HG03064 (cell line): ENCODE results near the gene NGEF.
"Not testable (repeated sequence)": the region's sequence is repeated elsewhere in the genome, so short reads cannot be mapped to it uniquely, and the experiment has no call there.

Experiments used
- ATAC-seq: cut with Tn5 transposase; IDR thresholded peaks from one replicate; pipeline ENCODE4 v1.9.1; 2021; ENCODE audit warnings: low read depth; ENCODE audit not compliant: unreplicated experiment

NGEF gene, protein sequence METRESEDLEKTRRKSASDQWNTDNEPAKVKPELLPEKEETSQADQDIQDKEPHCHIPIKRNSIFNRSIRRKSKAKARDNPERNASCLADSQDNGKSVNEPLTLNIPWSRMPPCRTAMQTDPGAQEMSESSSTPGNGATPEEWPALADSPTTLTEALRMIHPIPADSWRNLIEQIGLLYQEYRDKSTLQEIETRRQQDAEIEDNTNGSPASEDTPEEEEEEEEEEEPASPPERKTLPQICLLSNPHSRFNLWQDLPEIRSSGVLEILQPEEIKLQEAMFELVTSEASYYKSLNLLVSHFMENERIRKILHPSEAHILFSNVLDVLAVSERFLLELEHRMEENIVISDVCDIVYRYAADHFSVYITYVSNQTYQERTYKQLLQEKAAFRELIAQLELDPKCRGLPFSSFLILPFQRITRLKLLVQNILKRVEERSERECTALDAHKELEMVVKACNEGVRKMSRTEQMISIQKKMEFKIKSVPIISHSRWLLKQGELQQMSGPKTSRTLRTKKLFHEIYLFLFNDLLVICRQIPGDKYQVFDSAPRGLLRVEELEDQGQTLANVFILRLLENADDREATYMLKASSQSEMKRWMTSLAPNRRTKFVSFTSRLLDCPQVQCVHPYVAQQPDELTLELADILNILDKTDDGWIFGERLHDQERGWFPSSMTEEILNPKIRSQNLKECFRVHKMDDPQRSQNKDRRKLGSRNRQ

GRCh38 chr2:233013027-233013461 is at the start of gene NGEF:
Gene NGEF, minus strand, starts transcription at chr2:233013256. Its CDS starts 38,366 bp downstream, at chr2:232974890.
- no peak for ATAC-seq

DNA sequence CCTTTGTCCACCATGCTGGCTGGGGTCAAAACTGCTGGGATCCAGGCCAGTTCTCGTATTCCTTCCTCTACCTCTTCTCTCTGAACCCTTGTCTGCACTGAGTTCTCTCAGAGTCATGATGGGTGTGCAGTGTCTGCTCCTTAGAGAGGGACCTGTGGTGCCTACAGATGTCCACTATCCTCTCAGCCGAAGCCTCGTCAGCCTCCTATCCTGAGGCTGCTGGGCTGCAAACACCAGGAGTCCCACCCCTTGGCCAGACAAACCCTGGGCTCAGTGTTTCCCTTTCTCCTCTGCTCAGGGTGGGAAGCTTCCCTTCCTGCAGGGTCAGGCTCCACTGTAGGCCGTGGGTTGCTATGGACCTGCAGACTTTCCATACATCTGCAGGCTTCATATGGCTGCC is 49.4 kb upstream of the NGEF start:
- ATAC-seq = no peak

DNA sequence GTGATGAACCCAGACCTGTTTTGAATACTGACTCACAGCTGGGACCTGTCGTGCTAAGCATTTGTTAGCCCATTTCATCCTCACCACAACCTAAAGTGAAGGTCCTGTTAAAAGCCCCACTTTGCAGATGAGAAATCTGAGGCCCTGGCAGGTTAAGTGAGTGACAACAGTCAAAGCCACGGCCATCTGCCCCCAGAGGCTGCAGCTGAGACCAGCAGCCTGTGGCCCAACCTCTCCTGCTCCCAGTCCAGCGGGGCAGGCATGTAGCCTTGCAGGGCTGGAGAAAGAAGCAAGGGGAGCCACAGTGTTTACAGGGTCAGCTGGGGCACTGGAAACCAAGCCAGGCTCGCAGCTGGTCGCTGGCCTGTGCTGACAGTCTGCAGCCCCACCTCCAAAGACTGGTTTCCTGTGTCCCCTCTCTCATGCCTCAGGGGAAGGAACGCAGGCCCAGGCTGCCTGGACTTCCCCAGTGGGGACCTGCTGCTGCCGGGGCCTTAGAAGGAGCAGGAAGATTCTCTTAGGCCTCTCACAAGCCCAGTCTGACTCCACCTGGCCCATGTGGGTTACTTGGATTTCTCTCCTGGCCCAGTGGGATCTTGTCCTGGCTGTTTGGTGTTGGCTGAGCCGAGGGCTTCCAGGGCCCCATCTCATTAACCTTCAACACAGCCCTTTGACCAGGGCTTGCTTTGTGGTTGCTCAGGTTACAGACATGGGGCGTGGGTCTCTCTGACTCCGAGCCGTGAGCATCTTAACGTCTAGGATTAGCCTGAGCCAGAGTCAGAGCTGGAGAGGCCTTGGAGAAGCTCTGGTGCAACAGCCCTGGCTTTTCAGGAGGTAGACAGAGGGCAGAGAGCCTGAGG is 48.8 kb upstream of the NGEF start:
- no peak for ATAC-seq

GRCh38 chr2:233060980-233061590 is 48.0 kb upstream of the NGEF start:
- ATAC-seq = no peak

DNA sequence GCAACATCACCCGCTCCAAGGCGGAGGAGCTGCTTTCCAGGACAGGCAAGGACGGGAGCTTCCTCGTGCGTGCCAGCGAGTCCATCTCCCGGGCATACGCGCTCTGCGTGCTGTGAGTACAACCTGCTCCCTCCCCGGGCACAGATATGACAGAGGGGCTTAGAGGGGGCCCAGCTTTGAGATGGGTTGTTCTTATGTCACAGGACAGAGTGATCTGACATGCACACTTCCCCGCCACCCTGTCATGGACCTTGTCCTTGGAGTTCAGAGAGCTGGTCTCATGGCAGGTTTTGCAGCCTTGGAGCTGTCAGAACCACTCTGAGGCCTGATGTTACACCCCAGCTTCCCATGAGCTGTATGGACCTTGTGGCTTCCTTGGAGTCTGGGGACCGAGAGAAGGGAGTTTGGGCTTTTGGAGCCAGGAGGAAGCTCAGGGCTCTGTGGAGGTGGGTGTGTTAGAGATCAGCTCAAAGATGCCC is 47.5 kb upstream of the NGEF start:
- no peak for ATAC-seq

GRCh38 chr2:233059797-233060500 is 46.9 kb upstream of the NGEF start, which contains the start of gene INPP5D:
Gene INPP5D, plus strand, starts transcription at chr2:233060342. Its CDS starts 137 bp downstream, at chr2:233060479.
- peak; percentile 36 for ATAC-seq

- no peak for ATAC-seq
Measured at GRCh38 chr2:233059547-233059796, 46.4 kb upstream of the NGEF start.

DNA sequence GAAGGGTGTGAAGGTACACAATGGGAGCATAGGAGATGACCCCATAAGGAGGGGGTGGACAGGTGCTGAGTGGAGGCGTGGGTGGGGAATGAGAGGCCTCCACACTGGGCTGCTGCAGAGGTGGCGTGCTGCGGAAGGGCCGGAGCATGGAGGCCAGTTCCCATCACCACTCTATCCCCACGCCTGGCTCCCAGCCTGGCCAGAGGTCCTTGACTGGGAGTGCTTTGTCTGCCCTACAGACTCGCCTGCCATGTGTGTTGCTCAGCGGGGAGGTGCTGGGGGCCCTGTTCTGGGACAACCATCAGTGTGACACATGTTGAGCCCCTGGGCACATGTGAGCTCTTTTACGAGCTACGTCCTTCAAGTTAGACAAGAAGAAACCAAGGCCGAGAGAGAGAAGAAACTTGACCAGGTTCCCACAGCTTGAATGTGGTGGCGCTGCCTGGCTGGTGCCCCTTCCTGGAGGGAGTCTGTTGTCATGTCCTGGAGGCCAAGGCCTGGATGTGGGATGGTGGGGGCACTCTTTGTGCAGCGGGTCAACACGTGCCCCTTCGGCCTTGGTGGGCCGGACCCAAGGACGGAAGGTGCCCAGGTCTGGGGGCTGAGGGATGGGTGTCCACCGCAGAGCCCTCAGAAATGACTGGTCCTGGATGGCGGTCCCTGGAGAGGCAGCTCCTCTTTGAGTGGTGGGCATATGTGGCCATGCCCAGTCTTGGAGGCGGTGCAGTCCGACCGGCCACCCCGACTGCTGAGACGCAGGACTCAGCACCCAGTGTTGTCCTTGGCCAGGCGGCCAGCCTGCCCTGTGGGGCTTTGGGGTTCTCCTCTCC is 45.9 kb upstream of the NGEF start:
- ATAC-seq = no peak

GRCh38 chr2:233056961-233057605 is 44.0 kb upstream of the NGEF start:
- no peak for ATAC-seq

DNA sequence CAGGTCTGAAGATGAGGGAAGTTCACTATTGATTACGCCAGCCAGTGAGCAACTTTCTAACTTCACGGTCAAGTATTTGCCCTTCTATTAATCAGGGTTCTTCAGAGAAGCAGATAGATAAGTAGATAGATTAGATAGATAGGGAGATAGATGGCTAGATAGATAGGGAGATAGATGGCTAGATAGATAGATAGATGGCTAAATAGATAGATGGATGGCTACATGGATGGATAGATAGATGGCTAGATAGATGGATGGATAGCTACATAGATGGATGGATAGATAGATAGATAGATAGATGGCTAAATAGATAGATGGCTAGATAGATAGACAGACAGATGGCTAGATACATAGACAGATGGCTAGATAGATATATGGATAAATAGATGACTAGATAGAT is 42.3 kb upstream of the NGEF start:
- no peak for ATAC-seq

DNA sequence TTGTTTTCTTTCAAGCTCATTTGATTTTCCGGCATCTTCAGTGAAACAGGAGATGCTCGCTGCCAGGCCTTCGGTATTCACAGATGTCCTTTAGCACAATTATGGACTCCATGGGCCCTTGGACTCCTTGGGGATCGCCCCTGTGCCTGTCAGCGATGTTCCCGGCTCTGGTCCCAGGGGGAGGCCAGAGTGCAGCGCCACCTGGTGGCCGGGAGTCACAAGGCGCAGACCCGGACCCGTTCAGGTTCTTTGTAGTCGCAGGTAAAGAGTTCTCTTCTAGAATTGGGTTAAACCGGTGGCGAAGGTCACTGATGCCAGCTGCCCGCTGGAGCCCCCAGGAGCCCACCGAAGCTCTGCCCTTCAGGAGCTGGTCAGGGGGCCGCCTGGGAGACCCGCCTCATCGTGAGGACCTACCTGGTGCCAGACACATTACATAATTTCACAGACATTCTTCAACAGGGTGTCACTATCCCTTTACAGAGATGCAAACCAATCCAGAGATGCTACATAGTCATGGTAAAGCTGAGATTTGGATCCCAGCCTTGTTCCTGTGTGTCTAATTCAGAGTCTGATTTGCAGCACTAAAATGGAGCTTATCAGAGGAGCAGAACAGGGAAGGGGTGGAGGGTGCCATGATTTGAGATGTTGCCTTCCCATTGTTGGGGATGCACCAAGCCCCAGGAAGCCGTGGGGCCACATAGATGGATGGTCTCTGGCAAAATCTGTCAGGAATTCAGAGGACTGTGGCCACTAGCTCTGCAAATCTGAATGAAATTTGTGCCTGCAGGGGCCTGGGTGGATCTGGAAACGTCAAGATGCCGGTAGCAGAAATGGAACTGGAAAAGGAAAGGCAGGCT is 41.1 kb upstream of the NGEF start:
- no peak for ATAC-seq

- not testable (repeated sequence) for ATAC-seq
Measured at GRCh38 chr2:233052517-233052916, 39.5 kb upstream of the NGEF start.

DNA sequence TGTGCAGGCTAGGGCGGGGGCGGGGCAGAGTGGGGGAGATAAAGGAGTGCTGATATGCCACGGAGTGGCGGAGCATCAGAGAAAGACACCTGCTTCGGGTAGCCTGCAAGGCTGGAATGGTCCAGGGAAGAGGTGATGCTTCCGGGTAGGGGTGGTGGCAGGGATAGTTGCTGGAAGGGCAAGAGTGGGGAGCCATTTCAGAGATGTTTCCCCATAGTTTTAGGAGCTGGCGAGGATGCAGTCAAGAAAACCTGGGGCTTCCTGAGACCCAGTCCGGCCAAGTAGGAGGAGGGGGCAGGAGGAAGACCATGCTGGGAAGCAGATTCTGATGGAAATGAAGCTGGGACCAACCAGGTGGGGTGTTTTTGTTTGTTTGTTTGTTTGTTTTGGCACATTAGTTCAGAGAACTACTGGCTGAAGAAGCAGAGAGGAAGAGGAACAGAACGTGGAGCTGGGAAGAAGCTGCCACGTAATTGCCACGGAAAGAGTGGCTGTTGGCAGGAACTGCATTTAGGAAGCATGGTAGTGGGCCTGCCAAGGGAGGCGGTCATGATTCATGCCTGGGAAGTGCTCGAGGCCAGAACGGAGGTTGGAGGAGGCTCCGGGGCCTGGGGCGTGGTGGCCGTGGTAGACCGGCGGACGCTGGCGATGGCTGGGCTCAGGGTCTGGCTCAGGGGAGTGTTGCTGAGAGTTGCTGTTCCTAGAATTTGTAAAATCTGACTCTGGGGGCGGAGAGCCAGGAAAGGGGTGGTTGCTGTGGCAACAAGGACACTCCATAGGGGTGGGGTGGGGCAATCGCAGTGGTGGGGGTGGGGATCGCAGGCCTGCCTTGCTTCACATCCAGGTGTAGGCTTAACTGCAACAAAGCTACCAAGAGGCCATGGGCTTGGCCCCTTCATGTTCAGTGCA is 38.4 kb upstream of the NGEF start:
- no peak for ATAC-seq

- ATAC-seq = no peak
Measured at GRCh38 chr2:233049194-233049761, 36.2 kb upstream of the NGEF start.

GRCh38 chr2:233048569-233049193 is 35.6 kb upstream of the NGEF start:
- ATAC-seq = no peak

- ATAC-seq = no peak
Measured at GRCh38 chr2:233047667-233048066, 34.6 kb upstream of the NGEF start.
